GM18909 (cell line): Measurements from ENCODE around the gene TAF6.

Experiments used
- ATAC-seq: cut with Tn5 transposase; IDR thresholded peaks from one replicate; pipeline ENCODE4 v1.9.1; 2021; ENCODE audit warnings: mild to moderate bottlenecking; ENCODE audit not compliant: unreplicated experiment, poor library complexity

TAF6 gene

DNA sequence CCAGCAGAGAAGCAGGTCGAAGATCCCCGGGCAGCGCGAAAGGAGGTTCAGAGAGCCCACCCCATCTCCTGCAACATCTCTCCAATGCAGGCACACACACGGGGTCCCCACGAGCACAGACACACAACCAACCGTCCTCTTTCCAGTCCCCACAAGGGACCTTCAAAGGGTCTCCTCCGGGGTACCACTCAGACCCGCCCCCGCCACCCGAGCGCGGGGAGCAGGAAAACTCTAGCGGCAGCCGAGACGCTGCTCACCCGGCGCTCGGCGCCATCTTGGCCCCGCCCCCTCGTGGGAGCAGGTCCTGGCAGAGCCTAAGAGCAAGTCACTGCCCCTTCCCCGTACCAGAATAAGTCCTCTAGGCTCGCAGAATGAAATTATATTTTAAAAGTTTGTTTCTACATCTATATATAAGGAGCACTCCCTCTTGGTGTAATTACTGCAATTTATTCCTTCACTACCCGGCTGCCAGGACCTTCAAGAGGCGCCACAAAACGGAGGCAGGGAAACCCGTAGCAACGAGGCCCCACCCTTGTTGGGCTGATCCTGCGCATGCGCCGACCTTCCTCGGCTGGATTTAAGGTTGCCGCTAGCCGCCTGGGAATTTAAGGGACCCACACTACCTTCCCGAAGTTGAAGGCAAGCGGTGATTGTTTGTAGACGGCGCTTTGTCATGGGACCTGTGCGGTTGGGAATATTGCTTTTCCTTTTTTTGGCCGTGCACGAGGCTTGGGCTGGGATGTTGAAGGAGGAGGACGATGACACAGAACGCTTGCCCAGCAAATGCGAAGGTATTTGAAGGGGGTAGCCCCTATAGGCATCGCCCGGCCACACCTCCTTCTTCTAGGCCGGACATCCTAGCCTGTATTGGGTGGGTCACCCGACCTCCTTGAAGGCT lies at the start of gene TAF6, which contains the start of gene CNPY4:
TSS of gene TAF6 (minus strand) at position 287 of the 898 bp plus-strand sequence. CDS start 5,149 bp downstream, outside the sequence.
TSS of gene CNPY4 (plus strand) at position 563 of the 898 bp plus-strand sequence. CDS start at position 674, 111 bp downstream.
- ATAC-seq: peak; percentile 76

DNA sequence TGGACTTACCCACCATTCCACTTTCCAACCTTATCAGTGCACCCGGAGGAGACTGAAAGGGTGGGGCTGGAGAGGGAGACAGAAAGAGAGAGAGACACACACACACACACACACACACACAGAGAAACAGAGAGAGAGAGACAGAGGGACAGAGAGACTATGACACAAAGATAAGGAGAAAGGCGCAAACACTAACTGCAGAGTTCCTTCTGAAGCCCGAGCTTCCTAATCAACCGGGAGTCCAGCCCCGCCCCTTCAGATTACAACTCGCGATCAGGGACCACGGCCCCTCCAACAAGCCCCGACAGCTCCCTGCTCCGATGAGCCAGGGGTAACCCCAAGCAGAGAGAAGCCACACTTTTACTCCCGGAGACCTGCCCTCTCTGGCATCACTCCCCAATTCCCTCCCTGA lies 48.8 kb upstream of the TAF6 start:
- no peak for ATAC-seq

DNA sequence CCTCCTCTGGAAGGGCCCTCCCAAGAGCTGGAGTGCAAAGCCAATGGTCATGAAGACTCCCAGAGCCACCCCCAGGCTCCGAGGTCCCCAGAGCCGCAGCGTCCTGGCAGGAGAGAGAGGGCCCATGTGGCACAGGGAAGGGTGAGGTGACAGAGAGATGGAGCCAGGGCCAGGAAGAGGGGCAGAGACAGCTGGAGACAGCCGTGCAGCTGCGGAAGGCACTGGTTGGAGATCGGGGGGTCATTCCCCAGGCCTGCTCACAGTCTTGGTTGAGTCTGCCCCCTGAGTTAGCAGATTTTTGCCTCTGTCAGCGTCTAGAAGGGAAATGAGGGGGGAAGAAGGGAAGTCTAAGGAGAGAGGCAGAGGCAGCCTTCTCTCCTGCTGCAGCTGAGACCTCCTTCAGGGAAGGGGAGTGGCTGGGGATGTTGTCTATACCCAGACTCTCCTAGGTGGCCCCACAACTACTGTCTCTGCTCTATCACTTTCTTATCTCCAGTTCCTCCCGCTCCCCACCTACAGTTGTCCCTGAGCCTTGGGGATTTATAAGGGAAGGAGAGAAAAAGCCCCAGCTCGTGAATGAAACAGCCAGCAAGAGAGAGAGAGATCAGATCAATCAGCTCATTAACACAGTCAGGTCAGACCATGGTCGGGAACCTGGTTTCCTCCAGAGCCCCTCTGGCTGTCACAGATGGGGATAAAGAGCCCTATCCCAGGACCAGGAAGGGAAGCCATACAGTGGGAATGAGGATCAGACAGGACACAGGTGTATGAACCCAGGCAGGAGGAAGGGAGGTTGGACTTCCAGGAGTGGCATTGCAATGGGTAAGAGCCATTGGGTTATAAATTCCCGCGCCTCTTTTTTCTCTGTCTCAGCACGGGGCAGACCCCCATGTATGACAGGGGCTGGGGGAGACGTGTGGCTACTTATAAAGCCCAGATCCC lies 48.1 kb upstream of the TAF6 start:
- no peak for ATAC-seq

DNA sequence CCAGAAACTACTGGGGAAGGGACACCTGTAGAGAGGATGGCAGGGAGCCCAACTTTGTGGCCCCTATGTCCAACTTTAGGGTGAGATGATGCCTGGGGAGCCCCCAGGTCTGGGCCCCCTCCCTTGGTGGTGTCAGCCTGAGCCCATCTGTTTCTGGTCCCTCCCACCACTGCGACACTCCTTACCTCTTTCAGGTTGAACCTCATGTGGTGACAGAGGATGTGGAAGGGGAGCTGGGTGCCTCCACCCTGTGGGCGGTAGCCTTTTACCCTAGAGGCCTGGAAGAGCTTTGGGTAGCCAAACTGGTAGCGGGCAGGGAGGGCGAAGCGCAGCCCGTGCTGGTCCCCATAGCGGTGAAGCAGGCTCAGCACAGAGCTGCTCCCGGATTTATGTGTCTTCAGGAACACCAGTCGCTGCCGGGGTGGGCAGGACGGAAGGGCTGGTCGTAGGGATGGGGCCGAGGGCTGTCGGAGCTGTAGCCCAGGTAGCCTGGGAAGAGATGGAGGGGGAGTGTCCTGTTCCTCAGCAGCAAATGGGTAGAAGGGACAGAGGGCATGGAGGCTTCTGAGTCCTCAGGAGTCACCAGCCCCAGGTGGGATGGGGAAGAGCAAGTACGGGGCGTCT lies 47.3 kb upstream of the TAF6 start:
- no peak for ATAC-seq

DNA sequence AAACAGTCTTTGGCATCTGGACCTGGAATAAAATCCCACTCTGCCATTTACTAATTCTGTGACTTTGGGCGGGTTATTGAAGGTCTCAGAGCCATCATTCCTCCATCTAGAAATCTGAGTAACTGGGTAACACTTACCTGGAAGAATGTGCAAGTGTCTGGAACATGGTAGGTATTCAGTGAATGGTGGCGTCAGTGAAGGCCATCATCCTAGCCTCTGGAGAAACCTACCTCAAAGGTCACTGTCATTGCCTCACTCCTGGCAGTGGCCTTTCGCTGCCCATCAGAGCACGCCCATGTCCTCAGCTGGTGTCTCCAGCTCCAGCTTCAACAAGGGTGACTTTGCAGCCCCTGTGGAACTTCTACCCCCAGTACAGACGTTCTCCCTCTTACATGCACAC lies 44.7 kb upstream of the TAF6 start:
- no peak for ATAC-seq

DNA sequence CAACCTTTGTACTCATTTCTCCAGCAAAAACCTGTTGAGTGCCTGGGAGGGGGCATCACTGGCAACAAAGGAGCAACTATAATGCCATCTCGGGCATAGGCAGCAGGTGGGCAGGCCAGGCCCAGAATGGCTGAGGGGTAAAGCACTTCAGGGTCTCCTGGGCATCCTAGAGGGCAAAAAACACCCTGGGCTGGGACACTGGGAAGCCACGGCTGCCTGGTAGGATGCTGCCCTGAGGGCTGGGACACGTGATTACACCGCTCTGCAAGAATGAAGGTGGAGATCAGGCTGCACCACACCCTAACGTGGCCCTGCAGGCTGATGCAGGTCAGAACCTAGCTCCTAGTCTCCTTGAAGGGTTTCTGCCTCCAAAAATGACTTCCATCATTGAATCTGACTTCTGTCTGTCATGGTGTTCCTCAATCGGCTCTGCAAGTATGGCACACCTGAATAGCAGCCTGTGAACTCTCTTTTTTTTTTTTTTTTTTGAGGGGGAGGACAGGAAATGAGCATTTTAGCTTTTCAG lies 43.9 kb upstream of the TAF6 start:
- no peak for ATAC-seq

DNA sequence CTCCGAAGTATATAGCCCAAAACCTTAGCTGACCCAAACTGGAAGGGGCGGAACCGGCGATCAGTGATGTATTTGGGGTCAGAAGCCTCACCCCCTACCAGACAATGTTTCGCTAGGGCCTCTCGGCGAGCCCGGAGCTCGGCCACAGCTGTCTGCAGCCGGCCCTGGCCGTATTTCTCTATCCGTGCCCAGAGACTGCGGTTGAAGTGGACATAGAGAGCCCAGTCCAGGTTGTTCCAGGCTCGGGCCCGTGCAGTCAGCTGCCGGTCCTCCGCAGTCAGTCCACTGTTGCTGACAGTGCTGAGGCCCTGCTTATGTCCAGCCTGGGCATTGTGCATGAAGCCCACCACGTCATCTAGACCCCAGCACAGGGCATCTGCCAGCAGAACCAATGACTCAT lies 40.9 kb upstream of the TAF6 start:
- ATAC-seq: no peak

DNA sequence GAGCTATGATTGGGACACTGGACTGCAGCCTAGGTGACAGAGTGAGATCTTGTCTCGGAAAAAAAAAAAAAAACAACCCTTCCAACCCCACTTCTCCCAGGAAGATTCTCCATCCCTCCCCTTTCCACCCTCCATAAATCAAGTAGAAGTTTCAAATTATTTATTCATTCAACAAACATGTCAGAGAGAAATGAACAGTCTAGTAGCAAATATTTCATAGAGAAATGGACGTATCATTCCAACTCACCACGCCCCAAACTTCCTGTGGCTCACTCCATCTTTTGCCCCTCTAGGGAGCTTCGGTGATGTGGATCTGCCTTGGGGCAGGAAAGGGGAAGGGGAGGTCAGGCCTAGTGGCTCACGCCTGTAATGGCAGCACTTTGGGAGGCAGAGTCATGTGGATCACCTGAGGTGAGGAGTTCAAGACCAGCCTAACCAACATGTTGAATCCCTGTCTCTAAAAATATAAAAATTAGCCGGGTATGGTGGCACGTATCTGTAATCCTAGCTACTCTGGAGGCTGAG lies 40.0 kb upstream of the TAF6 start:
- ATAC-seq: no peak

DNA sequence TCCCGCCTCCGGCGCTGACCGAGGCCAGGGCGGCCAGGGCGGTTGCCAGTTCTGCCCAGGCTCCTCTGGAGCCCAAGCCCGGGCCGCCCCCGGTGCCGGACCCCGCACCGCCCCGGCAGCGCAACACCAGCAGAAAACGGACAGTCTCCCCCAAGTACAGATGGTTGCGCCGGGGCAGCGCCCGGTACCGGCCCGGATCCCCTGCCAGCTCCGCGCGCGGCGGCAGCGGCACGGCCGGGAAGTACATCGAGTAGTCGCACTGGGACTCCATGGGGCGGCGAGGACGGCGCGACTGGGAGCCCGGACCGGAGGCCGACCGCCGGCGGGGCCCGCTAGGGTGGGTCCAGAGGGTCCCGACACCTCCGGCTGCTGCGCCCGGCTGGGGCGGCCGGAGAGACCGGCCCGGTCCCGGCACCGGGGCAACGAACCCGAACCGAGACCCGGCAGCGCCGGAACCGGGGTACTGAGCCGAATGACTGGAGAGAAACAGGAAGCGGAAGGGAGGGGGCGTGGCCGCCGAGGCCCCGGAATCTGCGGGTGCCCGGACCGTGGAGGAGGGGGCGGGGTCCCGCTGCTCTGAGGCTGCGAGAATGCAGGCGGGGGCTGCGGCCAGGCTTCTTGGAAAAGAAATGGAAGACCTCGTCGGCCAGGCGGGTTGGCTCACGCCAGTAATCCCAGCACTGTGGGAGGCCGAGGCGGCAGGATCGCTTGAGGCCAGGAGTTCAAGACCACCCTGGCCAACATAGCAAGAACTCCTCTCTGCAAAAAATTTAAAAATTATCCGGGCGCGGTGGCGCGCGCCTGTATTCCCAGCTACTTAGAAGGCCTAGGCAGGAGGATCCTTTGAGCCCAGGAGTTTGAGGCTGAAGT lies 39.3 kb upstream of the TAF6 start, which contains the start of gene TRAPPC14:
TSS of gene TRAPPC14 (minus strand) at position 495 of the 870 bp plus-strand sequence. CDS start at position 271, 224 bp downstream.
- ATAC-seq: peak; percentile 75

DNA sequence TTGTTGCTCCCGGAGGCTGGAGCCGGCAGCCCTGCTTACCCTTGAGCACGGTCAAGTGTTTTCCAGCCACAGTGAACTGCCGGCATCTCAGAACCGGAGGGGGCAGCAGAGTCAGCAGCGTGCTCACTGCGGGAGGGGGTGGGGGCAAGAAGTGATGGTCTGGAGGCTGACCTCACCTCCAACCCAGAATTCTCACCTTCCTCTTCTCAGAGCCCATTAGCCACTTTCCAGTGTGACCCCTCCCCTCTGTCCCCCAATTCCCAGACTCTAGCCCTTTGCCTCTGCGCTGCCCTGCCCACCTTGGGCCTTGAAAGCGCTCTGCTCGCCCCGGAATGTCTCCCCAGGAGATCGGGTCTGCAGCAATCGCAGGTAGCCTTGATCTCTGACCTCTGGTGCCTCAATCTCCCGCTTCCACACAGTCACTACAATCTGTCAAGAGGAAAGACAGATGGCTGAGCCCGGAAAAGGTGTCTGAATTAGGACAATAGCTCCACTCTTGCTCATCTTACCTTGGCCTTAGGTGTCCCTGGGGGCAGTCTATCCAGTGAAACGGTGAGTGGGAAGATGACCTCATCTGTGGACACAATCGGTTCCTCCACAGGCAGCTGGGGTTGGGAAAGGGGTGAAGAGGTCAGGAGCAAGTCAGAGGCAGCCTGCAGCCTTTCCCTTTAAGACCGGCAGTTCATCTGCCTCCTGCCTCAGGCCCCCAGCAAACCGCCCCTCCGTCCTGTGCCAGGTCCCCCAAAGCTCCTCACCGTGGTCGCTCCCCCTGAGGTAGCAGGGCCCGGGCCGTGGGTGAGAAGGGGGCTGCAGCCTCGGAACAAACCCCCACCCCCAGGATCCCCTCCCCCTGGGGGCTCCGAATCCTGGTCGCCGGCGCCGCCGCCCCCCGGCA lies 38.4 kb upstream of the TAF6 start:
- ATAC-seq: no peak

DNA sequence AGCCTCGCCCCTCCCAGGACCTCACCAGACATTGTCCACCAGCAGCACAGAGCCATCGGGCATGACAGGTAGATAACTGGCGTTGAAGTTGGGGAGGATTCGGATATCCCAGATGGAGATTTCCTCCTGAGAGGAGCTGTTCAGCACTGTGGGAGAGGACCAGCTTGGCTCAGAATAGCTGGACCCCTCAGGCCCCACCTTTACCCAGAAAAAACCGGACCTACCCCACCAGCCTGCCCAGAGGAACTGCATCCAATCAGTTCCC lies 37.8 kb upstream of the TAF6 start:
- no peak for ATAC-seq

DNA sequence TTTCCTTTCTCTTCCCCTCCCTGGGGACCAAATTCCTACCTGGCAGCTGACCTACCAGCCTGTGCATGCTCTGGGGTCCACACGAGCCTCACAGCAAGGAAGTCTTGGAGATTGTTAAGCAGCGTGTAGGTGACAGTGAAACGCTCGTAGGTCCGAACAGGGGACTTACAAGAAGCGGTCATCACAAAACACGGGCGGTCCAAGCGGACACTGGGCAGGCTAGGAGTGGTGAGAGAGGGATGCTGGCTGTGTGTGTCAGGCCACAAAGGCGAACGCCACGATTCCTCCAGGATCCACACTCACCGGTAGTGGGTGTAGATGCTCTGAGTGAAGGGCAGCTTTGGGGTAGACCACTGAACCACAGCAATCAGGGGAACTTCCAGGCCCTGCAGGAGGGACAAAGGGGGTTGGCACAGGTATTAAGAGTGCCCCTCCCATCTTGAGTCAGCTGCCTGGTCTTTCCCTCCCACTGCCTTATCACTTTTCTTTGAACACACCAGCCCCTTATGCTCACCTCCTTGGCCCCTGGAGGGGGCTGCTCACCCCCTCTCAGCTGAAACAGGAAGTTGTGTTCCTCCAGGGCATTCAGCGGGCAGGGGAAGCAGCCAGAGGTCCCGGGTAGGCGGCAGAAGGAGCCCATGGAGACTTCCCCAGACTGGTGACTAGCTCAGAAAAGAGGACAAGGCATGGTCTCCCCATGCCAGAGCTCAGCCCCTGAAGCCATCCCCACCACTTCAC lies 37.3 kb upstream of the TAF6 start:
- ATAC-seq: no peak

DNA sequence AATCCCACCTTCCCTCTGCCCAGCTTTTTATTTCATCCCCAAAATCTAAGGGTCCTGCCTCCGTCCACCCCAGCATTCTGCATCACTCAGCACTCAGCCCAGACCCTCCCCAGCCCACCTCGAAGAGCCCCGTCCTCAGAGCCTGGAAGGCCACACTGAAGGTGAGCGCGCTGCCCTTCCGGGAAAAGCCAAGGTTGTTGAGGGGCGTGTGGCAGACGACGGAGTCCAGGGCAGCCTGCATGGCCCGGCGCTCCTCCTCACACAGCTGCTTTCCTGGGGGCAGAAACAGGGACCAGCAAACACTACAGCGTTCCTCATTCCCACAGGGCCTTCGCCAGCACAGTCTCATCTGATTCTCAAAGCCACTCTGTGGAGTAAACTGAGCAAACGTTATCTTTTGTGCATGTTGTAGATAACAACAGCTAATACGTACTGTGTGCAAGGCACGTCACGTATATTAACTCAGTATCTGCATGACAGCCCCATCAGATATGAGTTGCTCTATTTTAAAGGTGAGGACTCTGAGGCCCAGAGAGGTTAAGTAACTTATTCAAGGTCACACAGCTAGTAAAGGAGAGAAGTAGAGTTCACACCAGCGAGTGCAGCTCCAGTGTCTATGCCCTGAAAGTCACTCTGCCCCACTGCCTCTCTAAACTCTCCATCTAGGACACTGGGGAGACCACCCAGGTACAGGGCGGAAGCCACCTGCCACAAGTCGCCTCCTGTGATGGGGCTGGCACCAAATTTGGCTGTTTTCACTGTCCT lies 36.6 kb upstream of the TAF6 start:
- no peak for ATAC-seq

DNA sequence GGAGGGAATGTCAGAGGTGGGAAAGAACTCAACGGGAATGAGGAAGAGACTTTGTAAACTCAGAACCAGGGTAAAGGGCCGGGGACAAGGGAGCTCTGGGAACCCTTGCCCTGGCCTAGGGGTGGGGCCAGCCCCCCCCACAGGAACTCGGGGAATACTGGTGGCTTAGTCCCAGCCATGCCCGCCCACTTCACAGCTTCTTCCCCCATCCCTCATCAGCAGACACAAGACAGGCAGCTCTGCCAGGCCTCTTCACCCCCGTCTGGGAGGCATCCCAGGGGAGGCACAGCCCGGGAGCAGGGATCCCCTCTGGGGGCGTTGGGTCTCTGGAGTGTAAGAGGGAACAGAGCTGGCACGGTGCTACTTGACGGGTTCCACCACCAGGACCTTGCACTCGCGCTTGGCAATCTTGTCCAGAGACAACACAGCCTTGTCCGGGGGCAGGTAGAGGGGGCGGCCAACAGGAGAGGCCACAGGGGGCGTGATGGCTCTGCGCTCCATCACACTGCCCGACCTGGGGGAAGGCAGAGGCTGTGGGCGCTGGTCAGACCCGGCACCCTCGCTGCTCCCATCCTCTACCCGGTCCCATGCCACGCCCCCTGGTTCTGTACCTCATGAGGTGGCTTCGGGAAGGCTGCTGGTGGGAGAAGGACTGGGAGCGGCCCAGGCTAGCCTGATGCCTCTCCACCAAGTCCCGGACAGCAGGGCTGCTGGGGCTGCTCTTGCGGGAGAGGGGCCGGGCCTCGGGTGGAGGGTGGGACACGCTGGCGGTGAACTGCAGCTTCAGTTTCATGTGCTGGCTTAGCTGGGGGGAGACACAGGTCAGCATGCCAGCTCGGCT lies 35.7 kb upstream of the TAF6 start:
- ATAC-seq: no peak

DNA sequence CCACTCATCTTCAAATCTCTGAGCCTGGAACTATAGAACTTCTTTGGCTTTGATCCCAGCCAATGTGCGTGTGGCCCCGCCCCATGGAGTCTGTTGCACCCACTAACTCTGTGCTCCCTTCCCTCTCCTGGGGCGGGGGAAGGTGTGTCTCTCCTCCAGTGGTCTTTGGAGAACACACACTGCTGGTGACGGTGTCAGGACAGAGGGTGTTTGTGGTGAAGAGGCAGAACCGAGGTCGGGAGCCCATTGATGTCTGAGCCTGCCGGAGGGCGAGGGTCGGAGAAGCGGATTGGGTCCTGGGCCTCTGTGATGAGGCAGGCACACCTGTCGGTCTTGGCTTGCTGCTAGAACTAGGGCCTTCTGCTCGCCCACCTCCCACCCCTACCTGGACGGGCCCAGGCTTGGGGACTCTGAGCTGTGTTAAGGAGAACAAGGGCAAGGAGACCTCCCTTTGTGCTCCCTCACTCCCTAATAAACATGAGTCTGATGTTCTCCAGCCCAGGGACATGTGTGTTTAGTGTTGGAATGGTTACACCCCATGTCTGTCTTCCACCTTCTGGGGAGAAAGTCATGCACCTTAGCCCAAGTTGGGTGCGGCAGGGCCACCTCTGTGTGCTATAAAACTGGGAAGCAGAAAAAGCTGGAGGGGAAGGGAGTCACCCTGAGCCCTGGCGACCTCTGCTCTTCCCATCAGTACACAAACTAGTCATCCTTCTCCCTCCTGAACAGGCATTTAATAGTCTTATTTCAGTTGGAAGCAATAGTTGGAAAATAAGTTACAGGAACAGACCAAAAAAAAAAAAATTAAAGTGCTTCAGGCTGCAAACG lies 34.8 kb upstream of the TAF6 start:
- ATAC-seq: no peak
